Glomerular visceral epithelial cell (primary cell): ENCODE results near the gene NPHP4.

Source experiments
- DNase-seq: peaks from one replicate; pipeline ENCODE4 v3.0.0-alpha.2; 2016; ENCODE audit errors: extremely low spot score

Gene NPHP4

DNA sequence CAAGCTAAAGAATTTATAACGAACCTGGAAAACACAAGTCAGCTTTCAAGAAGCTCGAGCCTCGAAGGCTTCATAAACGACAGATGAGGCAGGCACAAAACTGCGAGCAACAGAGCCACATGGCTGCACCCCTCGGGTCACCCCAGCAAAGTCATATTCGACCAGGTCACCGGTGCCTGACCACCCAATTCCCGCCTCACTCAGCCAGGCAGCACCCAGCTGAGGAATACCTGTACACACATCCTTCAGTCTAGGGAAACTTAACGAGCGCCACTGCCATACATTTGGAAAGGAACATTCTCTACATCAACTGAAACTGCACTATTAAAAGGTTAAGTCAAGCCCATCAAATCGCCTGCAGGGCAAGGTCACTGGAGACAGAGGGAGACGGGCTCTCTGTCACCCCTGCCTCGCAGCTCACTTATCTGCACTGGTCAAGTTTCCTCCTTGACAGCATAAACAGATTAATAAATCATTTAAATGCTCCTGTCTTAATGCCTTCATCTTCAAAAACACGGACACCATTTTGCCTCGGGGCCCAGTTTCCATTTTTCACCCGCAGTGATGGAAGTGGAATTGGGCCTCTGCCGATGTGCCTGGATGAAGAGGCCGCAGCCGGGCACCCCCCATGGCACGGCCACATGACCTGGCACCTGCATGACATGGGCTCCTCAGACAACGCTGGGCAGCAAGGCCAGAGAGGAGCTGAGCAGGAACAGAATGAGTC, 20.6 kb downstream of the NPHP4 start:
- DNase-seq = no peak

DNA sequence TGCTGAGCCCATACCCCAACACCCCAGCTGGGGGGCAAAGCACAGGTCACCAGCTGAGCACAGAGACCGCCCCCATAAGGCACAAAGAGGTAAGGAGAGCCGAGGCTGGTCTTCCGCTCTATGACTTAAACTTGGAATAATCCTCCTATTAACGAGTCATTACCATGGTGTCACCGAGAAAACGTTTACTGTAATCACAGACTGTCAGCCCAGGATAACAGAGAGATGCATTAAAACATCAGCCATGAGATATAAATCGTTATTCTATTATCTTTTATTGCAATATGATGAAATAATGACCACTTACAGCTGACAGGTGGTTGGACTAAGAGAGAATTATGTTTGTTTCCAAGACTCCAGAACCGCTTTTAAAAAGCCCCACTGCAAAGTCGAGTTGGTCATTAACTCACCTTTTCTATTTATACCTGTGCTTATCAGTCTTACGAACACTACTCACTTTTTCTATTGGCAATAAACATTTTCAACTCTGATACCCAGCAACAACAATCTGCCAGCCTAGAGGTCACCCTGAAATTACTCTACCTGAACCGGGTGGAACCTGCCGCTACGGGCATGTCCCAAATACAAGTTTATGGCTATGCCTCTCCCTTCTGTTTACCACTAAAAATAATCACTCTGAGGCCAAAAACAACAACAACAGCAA, 21.5 kb downstream of the NPHP4 start:
- DNase-seq = no peak

DNA sequence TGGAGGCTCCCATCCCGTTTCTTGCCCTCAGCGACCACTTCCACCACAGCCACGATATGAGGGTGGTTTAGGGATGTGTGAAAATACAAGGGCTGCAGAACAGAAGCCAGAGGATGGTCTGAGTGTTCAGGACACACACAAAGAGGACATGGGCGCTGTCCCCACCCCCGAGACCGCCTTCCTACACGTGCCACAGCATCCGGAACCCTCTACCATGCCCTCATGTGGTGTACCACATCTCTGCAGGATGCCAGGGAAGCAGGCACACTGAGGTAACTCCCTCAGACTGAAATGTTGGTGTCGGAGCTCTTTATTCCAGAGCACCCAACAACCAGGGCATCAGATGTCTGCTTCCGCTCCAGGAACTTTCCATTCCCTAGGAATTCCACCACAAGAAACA, 23.1 kb downstream of the NPHP4 start:
- DNase-seq = no peak

DNA sequence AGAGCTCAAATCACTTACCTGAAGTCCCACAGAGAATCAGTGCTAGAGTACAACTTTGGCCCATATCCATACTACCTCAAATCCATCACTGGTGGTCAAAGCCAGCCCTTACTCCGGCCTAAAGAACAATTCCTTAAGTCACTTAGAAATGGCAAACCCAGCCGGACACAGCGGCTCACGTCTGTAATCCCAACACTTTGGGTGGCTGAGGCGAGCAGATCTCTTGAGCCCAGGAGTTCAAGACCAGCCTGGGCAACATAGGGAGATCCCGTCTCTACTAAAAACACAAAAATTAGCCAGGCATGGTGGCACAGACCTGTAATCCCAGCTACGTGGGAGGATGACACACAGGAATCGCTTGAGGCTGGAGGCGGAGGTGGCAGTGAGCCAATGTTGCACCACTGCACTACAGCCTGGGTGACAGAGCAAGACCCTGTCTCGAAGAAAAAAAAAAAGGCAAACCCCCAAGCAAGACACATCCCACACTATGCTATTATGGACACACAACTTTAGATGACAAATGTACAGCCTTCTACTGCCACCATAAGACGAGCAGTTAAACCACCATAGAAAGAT, 24.0 kb downstream of the NPHP4 start:
- DNase-seq = no peak

DNA sequence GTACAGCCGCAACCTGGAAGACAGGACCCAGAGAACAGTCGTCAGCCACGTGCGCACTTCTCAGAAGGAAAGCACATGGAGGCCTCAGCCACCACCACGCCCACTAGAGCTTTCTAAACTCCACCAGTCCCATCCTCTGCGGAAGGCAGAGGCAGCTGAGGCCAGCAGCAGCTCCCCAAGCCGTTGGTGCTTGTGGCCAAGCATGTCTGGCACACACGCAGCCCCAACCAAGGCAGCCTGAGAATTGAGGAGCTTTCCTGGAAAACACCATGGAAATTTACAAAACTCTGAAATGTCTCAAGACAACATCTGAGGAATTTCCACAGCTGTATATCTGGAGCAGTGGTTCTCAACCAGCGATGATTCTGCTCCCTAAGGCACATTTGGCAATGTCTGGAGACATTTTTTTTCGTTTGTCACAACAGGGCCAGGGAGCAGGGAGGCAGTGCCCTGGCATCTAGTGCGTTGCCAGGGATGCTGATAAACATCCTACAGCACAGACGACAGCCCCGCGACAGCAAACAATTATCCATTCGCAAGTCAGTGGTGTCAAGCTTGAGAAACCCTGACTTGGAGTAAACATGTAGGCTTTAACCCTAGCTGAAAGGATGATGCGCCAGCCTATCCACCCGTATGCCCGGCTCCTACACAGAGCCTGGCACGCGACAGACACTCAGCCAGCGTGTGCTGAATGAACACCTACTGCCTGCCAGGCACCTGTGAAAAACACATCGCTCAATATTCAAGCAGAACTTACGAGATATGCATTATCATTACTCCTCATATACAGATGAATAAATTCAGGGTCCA, 24.7 kb downstream of the NPHP4 start:
- no peak for DNase-seq

DNA sequence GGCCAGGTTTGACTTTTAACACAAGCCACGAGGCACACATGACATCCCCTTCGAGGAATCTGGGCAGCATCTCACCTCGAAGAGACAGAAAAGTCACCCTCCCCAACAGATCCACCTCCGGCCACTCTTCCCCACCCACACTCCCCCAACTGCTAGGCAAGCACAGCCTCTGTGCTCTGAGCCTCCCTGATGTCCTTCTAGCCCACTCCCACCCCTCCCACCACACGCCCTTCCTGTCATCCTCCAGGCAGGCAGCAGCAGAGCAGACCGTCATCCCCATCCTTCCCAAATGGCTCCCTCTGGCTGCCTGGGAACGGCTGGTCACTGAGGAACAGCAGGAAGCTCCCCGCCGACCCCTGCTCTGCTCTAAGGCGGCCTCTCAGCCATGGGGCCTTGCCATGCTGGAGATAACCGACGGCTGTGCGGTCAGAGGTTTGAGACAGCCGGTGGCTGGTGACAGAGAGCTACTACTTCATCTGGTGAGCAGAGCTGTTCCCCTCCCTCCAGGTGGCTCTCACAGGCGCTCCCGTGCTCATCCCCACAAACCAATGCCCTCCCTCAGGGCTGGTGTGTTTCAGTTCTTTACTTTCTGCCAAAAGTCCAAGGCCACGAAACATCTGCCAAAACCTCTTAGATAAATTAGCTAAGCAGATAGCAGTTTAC, 25.6 kb downstream of the NPHP4 start:
- no peak for DNase-seq

DNA sequence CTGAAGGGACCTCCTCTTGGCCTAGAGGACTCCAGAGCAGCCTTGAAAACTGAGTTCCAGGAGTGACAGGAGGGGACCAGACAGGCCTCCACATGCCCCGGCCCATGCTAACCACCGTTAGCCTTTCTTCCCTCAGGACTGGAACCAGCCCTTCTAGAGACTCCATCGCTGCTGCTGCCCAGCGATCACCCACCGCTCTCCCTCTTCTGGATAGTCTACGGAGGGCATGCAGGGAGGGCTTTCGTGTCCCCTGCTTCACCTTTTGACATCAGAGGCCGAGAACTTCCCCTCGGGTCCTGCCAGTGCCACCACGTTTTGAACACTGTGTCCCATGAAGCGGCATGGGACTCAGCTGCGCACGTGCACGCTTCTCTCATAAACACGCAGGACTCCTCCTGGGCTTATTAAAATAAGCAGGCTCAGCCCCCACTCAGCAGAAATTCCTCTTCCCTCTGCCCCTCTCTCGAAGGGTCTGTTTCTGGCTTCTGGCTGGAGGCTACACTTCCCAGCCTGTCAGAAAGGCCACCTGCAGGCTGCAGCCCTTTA, 26.6 kb downstream of the NPHP4 start:
- no peak for DNase-seq

DNA sequence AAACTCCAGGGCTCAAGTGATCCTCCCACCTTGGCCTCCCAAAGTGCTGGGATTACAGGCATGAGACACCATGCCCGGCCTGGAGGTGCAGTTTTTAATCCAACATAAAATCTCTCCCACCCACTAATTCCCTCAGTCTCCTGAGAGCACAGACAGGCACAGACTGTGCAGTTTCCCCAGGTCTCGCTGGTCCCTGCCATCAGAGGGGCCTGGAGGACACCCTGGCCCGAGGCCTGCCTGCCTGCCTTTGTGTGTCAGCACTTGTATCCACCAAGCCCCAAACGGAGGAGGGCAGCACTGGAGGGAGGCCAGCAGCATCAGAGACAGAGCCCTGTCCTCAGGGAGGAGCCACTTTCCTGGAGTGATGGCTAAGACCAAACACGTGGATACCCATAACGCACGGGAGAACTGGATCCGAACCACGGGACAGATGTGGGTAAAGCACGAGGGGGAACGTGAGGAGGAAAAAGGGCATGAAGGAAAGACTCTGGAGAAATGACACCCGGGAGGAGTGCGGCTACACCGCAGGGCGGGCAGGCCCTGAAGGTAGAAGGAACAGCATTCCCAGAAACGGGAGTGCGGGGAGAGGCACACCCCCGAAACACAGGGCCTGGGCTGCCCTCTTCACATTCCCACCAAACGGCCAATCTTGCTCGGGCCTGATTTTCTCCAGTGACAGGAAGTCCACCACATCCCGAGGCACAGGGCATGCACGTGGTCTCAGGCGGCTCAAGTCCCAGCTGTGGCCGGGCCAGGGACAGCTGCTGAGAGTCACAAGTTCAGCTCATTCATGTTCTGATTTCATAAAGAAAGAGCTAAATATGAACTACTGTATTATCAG, 29.7 kb downstream of the NPHP4 start:
- no peak for DNase-seq

DNA sequence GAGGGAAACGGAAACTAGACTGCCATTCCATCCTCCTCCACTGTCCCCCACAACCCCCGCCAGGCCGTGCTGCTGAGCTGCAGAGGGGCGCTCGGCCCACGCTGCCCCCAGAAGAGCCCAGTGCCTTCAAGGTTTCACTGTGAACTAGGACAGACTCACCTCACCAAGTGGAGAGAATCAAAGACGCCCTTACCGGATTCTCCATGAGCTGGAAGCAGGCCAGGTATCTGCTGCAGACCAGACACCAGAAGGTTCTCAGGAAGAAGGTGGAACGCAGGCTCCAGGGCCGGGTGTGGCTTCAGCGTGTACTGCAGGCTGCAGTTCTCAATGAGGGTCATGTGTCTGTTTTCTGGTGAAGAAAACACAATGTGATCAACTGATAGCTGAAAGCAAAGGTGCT, 30.6 kb downstream of the NPHP4 start:
- no peak for DNase-seq

DNA sequence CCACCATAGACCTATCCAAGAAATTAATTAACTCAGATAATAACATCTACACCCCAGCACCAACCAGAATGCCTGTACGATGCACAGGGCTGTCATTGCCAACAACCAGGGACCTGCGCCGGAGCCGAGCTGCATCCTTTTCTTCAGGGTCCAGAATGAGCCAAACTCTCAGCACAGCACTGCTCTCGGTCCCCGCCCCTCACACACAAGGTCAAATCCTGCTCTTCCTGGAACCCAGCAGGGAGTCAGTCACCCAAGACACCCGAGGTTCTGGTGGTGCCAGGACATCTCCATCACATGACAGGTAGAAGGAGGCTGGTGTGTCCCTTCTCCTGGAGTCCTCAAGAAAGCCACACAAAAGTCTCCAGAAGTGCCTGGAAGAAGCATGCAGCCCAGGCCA, 31.9 kb downstream of the NPHP4 start:
- DNase-seq = no peak

DNA sequence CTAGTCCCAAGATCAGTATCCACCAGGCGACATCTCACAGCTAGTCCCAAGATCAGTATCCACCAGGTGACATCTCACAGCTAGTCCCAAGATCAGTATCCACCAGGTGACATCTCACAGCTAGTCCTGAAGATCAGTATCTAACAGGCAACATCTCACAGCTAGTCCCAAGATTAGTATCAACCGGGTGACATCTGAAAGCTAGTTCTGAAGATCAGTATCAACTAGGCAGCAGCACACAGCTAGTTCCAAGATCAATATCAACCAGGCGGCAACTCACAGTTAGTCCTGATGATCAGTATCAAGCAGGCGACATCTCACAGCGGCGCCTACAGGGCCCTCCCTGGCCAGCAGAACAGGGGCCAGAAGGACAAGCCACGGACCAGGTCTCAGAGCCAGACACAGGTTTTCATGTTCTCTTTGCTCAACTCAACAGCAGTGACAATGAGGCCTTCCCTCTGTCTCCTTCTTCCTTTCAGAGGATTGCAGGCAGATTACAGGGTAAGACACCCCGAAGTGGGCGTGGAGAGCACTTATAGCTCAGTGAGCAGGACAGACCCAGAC, 32.5 kb downstream of the NPHP4 start:
- no peak for DNase-seq

DNA sequence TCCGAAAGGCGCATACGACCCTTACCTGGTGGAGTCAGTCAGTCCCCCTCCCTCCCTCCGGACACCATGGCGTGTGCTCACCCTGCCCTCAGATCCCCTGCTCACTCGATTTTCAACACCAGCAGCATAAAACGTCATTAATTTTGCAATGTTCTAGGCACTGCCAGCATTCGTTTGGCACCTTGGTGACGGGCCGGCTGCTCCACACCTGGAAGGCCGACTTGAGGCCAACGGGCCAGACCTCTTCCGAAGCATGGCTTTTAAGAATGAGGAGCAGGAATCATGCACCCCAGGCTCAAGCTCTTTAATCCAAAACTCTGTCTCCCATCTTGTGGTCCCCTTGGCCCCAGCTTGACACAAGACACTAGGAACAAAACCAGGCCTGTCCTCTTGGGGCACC, 33.1 kb downstream of the NPHP4 start:
- no peak for DNase-seq

DNA sequence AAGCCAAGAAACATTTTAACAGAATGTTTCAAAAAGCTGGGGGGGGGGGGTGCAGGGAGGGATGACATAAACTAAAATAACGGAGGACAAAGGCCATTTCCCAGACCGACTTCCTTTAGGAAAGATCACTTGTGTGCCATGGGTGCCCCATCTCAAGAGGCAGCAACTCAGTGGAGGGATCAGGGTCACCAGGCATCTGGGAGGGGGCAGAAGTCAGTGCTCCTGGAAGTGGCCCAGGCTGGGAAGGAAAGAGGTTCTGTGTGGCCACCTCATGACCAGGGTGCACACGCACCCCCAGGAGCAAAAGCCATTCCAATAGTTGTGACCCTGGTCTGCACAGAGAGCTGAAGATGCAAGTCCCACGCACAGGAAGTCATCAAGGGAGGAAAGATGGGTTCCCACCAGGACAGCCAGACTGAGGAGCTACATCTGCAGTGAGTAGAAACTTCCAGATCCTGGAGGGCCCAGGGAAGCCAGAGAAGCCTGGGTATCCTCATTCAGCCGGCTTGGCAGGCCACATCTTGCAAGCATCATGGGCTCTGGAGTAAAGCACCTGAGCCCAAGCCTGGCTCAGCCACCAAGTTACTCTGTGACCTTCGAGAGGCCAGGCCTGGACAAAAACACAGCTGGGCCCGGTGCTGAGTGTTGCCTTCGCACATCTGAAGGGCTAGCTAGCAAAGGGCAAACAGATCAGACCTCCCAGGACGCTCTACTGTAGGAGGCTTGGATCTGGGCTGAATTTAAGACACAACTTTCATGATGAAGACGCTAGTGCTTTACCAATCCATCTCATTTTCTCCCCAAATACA, 36.0 kb downstream of the NPHP4 start:
- DNase-seq = no peak

DNA sequence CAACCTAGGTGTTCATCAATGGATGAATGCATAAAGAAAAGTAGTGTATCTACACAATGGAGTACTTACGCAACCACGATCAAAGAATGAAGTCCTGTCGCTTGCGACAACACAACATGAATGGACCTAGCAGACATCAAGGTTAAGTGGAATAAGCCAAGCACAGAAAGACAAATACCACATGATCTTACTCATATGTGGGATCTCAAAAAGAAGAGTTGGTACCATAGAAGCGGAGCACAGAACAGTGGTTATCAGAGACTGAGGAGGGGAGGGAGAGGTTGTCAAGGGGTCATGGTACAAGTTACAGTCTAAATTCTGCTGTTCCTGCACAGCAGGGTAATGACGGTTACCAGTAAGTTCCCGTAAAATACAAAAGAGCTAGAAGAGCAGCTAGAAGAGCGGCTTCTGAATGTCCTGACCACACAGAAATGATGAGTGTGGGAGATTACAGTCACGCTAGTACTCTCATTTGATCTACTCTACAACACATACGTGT, 36.7 kb downstream of the NPHP4 start:
- DNase-seq = no peak

DNA sequence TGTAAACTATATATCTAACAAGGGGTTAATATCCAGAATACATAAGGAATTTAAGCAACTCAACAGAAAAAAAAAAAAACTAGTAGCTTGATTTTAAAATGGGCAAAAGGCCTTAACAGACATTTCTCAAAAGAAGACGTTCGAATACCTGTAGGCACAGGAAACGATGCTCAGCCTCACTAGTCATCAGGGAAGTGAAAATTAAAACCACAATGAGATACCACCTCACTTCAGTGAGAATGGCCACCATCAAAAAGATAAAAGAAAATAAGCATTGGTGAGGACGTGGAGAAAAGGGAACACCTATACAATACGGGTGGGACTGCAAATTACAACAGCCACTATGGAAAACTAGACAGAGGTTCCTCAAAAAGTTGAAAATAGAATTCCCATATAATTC, 37.3 kb downstream of the NPHP4 start:
- no peak for DNase-seq

DNA sequence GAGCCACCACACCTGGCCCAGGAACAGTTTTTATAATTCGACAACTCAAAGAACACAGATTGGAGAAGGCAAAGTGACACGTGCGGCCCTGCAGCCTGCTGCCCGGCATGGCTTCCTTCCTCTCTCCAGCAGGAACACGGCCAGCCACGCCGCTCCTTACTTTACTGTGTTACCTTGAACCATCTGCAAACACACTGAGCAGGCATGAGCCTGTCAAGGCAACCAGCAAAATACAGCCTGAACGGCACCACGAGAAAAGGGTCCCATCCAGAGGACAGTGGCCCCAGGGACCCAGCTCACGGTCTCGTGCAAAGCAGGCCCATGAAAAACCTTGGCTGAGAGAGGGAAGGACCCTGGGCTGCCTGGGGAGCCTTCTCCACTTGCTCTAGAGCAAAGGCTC, 38.8 kb downstream of the NPHP4 start:
- no peak for DNase-seq

DNA sequence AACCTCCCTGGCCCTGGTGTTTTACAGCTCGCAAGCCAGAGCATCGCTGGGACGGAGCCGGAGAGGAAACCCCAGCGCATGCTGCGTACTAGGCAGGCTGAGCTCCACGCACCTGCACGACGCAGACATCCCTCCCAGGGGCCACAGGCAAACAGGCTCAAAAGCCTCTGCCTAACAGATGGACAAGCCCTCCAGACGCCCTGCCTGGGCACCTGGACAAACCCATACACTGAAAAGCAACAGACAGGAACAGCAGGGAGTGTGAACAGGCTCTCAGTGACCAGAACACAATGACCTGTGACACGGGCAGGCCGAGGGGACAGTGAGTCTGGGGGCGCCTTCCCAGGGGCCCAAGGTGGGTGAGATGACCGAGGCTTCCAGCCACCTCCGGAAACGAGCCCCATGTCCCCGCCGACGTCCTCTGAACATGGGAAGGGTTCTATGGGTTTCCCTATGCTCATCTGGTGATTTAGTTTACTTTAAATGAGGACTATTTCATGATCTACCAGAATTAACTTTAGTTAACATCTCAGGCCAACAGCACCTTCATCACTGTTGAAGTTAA, 40.3 kb downstream of the NPHP4 start:
- DNase-seq = no peak

DNA sequence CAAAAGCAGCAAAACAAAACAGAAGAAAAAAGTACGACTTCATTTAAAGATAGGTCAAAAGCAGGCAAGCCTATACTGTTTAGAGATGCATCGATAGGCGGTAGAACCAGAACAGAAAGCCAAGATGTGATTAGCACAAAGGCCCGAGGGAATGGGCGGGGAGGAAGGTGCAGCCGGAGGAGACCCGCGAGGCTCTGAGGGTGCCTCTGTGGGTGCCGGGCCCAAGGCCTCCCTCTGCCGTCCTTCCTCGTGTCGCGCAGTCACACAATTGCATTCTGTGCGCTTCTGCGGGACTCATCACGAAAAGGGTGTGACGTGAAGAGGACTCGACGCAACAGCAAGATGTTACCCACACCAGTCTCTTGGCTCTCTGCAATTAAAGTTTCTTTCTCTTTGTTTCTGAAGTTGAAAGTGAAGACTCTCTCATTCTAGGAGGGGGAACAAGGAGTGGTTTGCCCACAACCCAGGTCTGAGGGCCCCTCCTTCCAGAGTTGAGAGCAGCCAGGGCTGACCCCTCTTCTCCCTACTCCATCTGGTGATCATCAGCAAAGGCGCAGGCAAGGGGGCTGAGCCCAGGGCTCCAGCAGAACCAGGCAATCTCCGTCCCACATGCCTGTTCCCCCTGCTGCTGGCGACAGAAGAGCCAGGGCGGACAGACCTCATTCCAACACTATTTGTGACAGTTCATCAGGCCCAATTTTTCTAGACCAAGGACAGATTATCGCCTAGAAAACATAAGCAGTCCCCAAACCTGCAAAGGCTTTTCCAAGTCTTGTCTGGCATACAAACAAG, 41.0 kb downstream of the NPHP4 start:
- no peak for DNase-seq
